ENCODE results near the gene PDC.
"Not testable (repeated sequence)": the region's sequence is repeated elsewhere in the genome, so short reads cannot be mapped to it uniquely, and the experiment has no call there.

Gene PDC

GRCh38 chr1:186403632-186404031 is 57.3 kb downstream of the PDC start:
- no peak overlapping the region for H3K27ac ChIP-seq
- TF ChIP-seq ZFX (IDR thresholded peaks at IDR 0.05): no peak
- TF ChIP-seq, protein P1, sequence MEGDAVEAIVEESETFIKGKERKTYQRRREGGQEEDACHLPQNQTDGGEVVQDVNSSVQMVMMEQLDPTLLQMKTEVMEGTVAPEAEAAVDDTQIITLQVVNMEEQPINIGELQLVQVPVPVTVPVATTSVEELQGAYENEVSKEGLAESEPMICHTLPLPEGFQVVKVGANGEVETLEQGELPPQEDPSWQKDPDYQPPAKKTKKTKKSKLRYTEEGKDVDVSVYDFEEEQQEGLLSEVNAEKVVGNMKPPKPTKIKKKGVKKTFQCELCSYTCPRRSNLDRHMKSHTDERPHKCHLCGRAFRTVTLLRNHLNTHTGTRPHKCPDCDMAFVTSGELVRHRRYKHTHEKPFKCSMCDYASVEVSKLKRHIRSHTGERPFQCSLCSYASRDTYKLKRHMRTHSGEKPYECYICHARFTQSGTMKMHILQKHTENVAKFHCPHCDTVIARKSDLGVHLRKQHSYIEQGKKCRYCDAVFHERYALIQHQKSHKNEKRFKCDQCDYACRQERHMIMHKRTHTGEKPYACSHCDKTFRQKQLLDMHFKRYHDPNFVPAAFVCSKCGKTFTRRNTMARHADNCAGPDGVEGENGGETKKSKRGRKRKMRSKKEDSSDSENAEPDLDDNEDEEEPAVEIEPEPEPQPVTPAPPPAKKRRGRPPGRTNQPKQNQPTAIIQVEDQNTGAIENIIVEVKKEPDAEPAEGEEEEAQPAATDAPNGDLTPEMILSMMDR (conservative IDR thresholded peaks at IDR 0.05): no peak

DNA sequence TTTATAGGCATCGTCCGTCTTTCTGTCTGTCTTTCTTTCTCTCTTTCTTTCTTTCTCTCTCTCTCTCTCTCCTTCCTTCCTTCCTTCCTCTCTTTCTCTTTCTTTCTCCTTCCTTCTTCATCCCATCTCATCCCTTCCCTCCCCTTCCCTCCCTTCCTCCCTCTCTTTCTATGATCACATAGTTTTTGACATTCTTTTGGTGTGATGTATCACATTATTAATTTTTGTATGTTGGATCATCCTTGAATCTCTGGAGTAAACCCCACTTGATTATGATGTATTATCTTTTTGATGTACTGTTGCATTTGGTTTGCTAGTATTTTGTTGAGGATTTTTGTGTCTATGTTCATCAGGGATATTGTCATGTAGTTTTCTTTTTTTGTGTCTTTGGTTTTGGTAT is 59.5 kb downstream of the PDC start:
- H3K27ac ChIP-seq: not testable (repeated sequence)
